Endothelial cell of umbilical vein (primary cell): Measurements from ENCODE around the gene GNPTAB. TPM values are rescaled to one million over a fixed set of nuclear protein-coding genes. Genes with fewer than 3 reads are reported as not detected.

ENCODE experiments used
- BruUV-seq: library from RNA; stranded (reverse); fragments of 400-500 nt; replicated peaks from 2 replicates; lab custom pipeline; 2021; lab: Mats Ljungman, UMichigan
- CTCF ChIA-PET: fragments of 300-600, 350-600 bp; sonication (Branson Sonifier 250); formaldehyde crosslinking; loops from one replicate; lab custom pipeline; 2021; ENCODE audit warnings: antibody characterized with exemption, inconsistent platforms; lab: Charles Lee
- POLR2A ChIA-PET: fragments of 300-600, 350-600 bp; sonication (Branson Sonifier 250); formaldehyde crosslinking; loops from one replicate; lab custom pipeline; 2021; ENCODE audit warnings: antibody characterized with exemption, inconsistent platforms; lab: Charles Lee
- DNase-seq: peaks from one replicate; pipeline ENCODE4 v3.0.0-alpha.2; 2011; ENCODE audit warnings: low read depth, low spot score
- FAIRE-seq: peaks from 2 replicates; lab custom pipeline; 2011; peaks lifted over from hg19 to GRCh38; lab: Jason Lieb, UNC
- H2AFZ ChIP-seq: 2 replicates; pipeline ENCODE4 v1.6.0; 2012; ENCODE audit warnings: low read depth, low read length, control low read depth, inconsistent platforms
- H3K27ac ChIP-seq: 2 replicates; pipeline ENCODE4 v1.5.1; 2011; ENCODE audit warnings: low read depth, mild to moderate bottlenecking, control low read depth, low read length, moderate library complexity; ENCODE audit not compliant: insufficient read depth
- H3K27me3 ChIP-seq, 2 experiments: 2 replicates each; pipeline versions ENCODE4 v1.6.0 to v1.6.1; 2011; ENCODE audit warnings: low read length in 2 of 2, mixed read lengths in 1 of 2; ENCODE audit not compliant: control insufficient read depth in 2 of 2, insufficient read depth in 2 of 2
- H3K36me3 ChIP-seq, 2 experiments: 2 replicates in 1 of 2; 3 replicates in 1 of 2; pipeline ENCODE4 v1.5.1; 2011; ENCODE audit warnings: low read length in 2 of 2, mild to moderate bottlenecking in 1 of 2, moderate library complexity in 1 of 2; ENCODE audit not compliant: control insufficient read depth in 2 of 2, insufficient read depth in 2 of 2; ENCODE audit errors: extremely low read depth in 1 of 2
- H3K4me1 ChIP-seq: 3 replicates; pipeline ENCODE4 v1.5.1; 2011; ENCODE audit warnings: mild to moderate bottlenecking, low read length; ENCODE audit not compliant: control insufficient read depth, insufficient read depth; ENCODE audit errors: extremely low read depth
- H3K4me2 ChIP-seq: 2 replicates; pipeline ENCODE4 v1.6.1; 2011; ENCODE audit warnings: low read length, control low read depth, mixed read lengths; ENCODE audit not compliant: insufficient read depth
- H3K4me3 ChIP-seq, 3 experiments: fragments of 200-600 bp in 1 of 3; sonication (generic), shearing (Covaris generic) in 1 of 3; replicated peaks in 1 of 3; 2 replicates each; pipeline ENCODE4 v1.5.1; 2011 to 2016; ENCODE audit warnings: control low read depth in 3 of 3, low read length in 3 of 3, mild to moderate bottlenecking in 2 of 3, inconsistent platforms in 1 of 3, low read depth in 1 of 3, moderate library complexity in 1 of 3; ENCODE audit not compliant: insufficient read depth in 1 of 3
- H3K79me2 ChIP-seq: 2 replicates; pipeline ENCODE4 v1.6.0; 2012; ENCODE audit warnings: low read length, inconsistent platforms; ENCODE audit not compliant: control insufficient read depth, insufficient read depth
- H3K9ac ChIP-seq: replicated peaks from 2 replicates; pipeline ENCODE3; 2011; ENCODE audit warnings: low read length, control low read depth; ENCODE audit not compliant: insufficient read depth; ENCODE audit errors: extremely low read depth
- H3K9me1 ChIP-seq: replicated peaks from 3 replicates; pipeline ENCODE4 v1.6.0; 2011; ENCODE audit warnings: mild to moderate bottlenecking, low read length; ENCODE audit not compliant: control insufficient read depth, insufficient read depth; ENCODE audit errors: extremely low read depth
- H3K9me3 ChIP-seq: replicated peaks from 2 replicates; pipeline ENCODE4 v1.5.1; 2012; ENCODE audit warnings: low read length, inconsistent platforms; ENCODE audit not compliant: control insufficient read depth, insufficient read depth
- H4K20me1 ChIP-seq: replicated peaks from 2 replicates; pipeline ENCODE3; 2011; ENCODE audit warnings: mild to moderate bottlenecking, low read length; ENCODE audit not compliant: control insufficient read depth, insufficient read depth; ENCODE audit errors: extremely low read depth
- EZH2 ChIP-seq: IDR thresholded peaks from 2 replicates; pipeline ENCODE4 v1.6.1; 2012; ENCODE audit warnings: borderline replicate concordance, low read depth, mild to moderate bottlenecking, moderate library complexity, low read length, inconsistent platforms; ENCODE audit not compliant: severe bottlenecking
- FOS ChIP-seq: IDR thresholded peaks from 2 replicates; pipeline ENCODE4 v1.6.1; 2011; ENCODE audit warnings: mild to moderate bottlenecking, low read length, moderate library complexity, borderline replicate concordance; ENCODE audit not compliant: insufficient read depth
- GATA2 ChIP-seq: IDR thresholded peaks from 2 replicates; pipeline ENCODE4 v1.7.0; 2011; ENCODE audit warnings: low read depth, mild to moderate bottlenecking, moderate library complexity, mixed read lengths, low read length; ENCODE audit not compliant: insufficient read length, insufficient read depth
- JUN ChIP-seq: IDR thresholded peaks from 2 replicates; pipeline ENCODE4 v1.6.1; 2011; ENCODE audit warnings: borderline replicate concordance, low read depth; ENCODE audit not compliant: insufficient read length, insufficient read depth
- MYC ChIP-seq: IDR thresholded peaks from one replicate; pipeline ENCODE4 v1.6.1; 2011; ENCODE audit warnings: mild to moderate bottlenecking, low read depth, low read length
- POLR2A ChIP-seq: IDR thresholded peaks from 2 replicates; pipeline ENCODE4 v1.6.1; 2012; ENCODE audit warnings: low read depth, mild to moderate bottlenecking, control low read depth, low read length
- POLR2AphosphoS5 ChIP-seq: IDR thresholded peaks from 2 replicates; pipeline ENCODE4 v1.6.1; 2012; ENCODE audit warnings: low read depth, mild to moderate bottlenecking, control low read depth, low read length, moderate library complexity; ENCODE audit not compliant: insufficient read depth
- dilution Hi-C: fragments of 300-500 bp; cut with MboI; formaldehyde crosslinking; loops from one replicate; pipeline ENCODE4 v1.15.0; 2019; ENCODE audit warnings: low sequenced_read_pairs; ENCODE audit not compliant: extremely low pct_ligation_motif_present
- intact Hi-C: fragments of 100-400 bp; cut with micrococcal nuclease; formaldehyde crosslinking; loops from one replicate; pipeline ENCODE4 v1.10.0; 2022
- polyA plus RNA-seq, 4 experiments: library from polyadenylated mRNA; depleted of rRNA in 3 of 4; stranded (reverse) in 3 of 4; unstranded in 1 of 4; fragments of >200 nt; gene quantifications; 2 replicates each; pipeline versions ENCODE4 v1.2.1 to v1.2.3, GENCODE V29; 2011 to 2012; ENCODE audit warnings: missing spikeins in 1 of 4
- total RNA-seq: library from RNA; stranded (reverse); gene quantifications from 2 replicates; pipeline ENCODE4 v1.2.3, GENCODE V29; 2021
- TF ChIP-seq, protein P1 (sequence below): IDR thresholded peaks from 2 replicates; pipeline ENCODE4 v1.6.1; 2011; ENCODE audit not compliant: insufficient read depth, insufficient read length
- TF ChIP-seq, protein P2 (sequence below), 2 donors: IDR thresholded peaks; 1 replicate in 1 of 2; 2 replicates in 1 of 2; pipeline ENCODE4 v1.5.1; 2011; ENCODE audit warnings: low read length in 2 of 2, mild to moderate bottlenecking in 2 of 2, moderate library complexity in 2 of 2, control low read depth in 1 of 2, inconsistent platforms in 1 of 2, low read depth in 1 of 2; ENCODE audit not compliant: insufficient read depth in 1 of 2; ENCODE audit errors: extremely low read depth in 1 of 2

The GNPTAB gene
- total and polyA plus RNA-seq, 2 donors (not counting 3 experiments of a cell fraction or from before 2014, with no cell fraction given) = 15.6 to 39.5 TPM

GRCh38 chr12:101697930-101698799 is 132.6 kb downstream of the GNPTAB start:
- Histone ChIP-seq H3K4me3 (peak overlapping the region; percentile 72 to 82 (median 81)), H3K9me1 (no peaks in the 10 kb centered on the region), H3K27ac (peak overlapping the region; percentile 19), H3K36me3 (no peaks in the 10 kb centered on the region), H3K4me1 (peaks cover 6% of the 10 kb centered on the region), H4K20me1 (no peaks in the 10 kb centered on the region), H3K4me2 (peak overlapping the region; percentile 87), H3K9ac (peak overlapping the region; percentile 61), H3K9me3 (no peaks in the 10 kb centered on the region), H2AFZ (peak overlapping the region; percentile 76), H3K27me3 (no peaks in the 10 kb centered on the region), H3K79me2 (peaks cover 21% of the 10 kb centered on the region)
- POLR2A ChIA-PET = no interaction called here
- DNase-seq (peak; percentile 46), FAIRE-seq (no peak)
- dilution Hi-C loops = no loop called here
- intact Hi-C loops = loop anchor here (5.0 to 10.0 kb wide), 2 partner anchors 291 to 1123 kb away; partner anchors contain the start of genes ARL1 and GAS2L3
- BruUV-seq = no TSS peak
- CTCF ChIA-PET = interaction anchor here (0.6 to 1.2 kb wide), 6 partner anchors 10 to 206 kb away, joined by 3 to 7 read pairs (median 4); no protein-coding TSS in a partner anchor
- TF ChIP-seq POLR2A (no peak), GATA2 (no peak), FOS (no peak), JUN (no peak), EZH2 (no peak), POLR2AphosphoS5 (no peak), MYC (no peak)
- TF ChIP-seq, protein P1, sequence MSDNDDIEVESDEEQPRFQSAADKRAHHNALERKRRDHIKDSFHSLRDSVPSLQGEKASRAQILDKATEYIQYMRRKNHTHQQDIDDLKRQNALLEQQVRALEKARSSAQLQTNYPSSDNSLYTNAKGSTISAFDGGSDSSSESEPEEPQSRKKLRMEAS = no peak
- TF ChIP-seq, protein P2, sequence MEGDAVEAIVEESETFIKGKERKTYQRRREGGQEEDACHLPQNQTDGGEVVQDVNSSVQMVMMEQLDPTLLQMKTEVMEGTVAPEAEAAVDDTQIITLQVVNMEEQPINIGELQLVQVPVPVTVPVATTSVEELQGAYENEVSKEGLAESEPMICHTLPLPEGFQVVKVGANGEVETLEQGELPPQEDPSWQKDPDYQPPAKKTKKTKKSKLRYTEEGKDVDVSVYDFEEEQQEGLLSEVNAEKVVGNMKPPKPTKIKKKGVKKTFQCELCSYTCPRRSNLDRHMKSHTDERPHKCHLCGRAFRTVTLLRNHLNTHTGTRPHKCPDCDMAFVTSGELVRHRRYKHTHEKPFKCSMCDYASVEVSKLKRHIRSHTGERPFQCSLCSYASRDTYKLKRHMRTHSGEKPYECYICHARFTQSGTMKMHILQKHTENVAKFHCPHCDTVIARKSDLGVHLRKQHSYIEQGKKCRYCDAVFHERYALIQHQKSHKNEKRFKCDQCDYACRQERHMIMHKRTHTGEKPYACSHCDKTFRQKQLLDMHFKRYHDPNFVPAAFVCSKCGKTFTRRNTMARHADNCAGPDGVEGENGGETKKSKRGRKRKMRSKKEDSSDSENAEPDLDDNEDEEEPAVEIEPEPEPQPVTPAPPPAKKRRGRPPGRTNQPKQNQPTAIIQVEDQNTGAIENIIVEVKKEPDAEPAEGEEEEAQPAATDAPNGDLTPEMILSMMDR (IDR thresholded peaks at IDR 0.05; ENCODE audit: extremely low read depth in 1 of 2, insufficient read depth in 1 of 2, low read depth in 1 of 2, low read length in 2 of 2) = no peak
